ENCODE results near the gene ANKRD55. TPM values are rescaled to one million over a fixed set of nuclear protein-coding genes. Genes with fewer than 3 reads are reported as not detected.

The ANKRD55 gene
- total RNA-seq, 1 experiment from 2014 or later: not detected

GRCh38 chr5:56101180-56101579 lies 131.9 kb downstream of the ANKRD55 start:
- ChIA-PET POLR2A (no interaction called here), CTCF (no interaction called here)
- Mint-ChIP-seq H3K36me3 (no peaks in the 10 kb centered on the region), H3K9me3 (peaks cover 8% of the 10 kb centered on the region), H3K4me3 (no peak overlapping the region), H3K27ac (no peak overlapping the region), H3K4me1 (no peaks in the 10 kb centered on the region), H3K27me3 (ENCODE audit: low read depth) (no peaks in the 10 kb centered on the region)
- ATAC-seq: no peak
- no peak for DNase-seq (ENCODE audit: low spot score)
- TF ChIP-seq ZNF317 (CRISPR knock-in tag; IDR thresholded peaks at IDR 0.05; ENCODE audit: borderline replicate concordance, low read depth) (no peak), STAT6 (CRISPR knock-in tag; conservative IDR thresholded peaks at IDR 0.05; ENCODE audit: low read depth) (no peak), ATF6 (CRISPR knock-in tag; IDR thresholded peaks at IDR 0.05) (no peak), TEAD4 (CRISPR knock-in tag; IDR thresholded peaks at IDR 0.05) (no peak), NFE2L1 (CRISPR knock-in tag; IDR thresholded peaks at IDR 0.05) (no peak), USF2 (CRISPR knock-in tag; IDR thresholded peaks at IDR 0.05) (no peak), OVOL2 (CRISPR knock-in tag; IDR thresholded peaks at IDR 0.05; ENCODE audit: borderline replicate concordance) (no peak), SMAD4 (CRISPR knock-in tag; IDR thresholded peaks at IDR 0.05) (no peak), IRF2 (CRISPR knock-in tag; IDR thresholded peaks at IDR 0.05; ENCODE audit: borderline replicate concordance, low read depth) (no peak), ESRRA (CRISPR knock-in tag; IDR thresholded peaks at IDR 0.05; ENCODE audit: borderline replicate concordance) (no peak), GTF2I (CRISPR knock-in tag; conservative IDR thresholded peaks at IDR 0.05) (no peak), KAT7 (CRISPR knock-in tag; IDR thresholded peaks at IDR 0.05; ENCODE audit: borderline replicate concordance) (no peak), ZNF532 (CRISPR knock-in tag; IDR thresholded peaks at IDR 0.05; ENCODE audit: borderline replicate concordance) (no peak), E2F5 (CRISPR knock-in tag; IDR thresholded peaks at IDR 0.05) (no peak), NFATC4 (CRISPR knock-in tag; IDR thresholded peaks at IDR 0.05) (no peak), ZNF219 (CRISPR knock-in tag; IDR thresholded peaks at IDR 0.05; ENCODE audit: borderline replicate concordance) (no peak)

Data from WTC11 (cell line).